HG02852 (cell line): Measurements from ENCODE around the gene FKBP15.

Source experiments
- ATAC-seq: cut with Tn5 transposase; IDR thresholded peaks from one replicate; pipeline ENCODE4 v1.9.1; 2021; ENCODE audit warnings: mild to moderate bottlenecking, moderate library complexity; ENCODE audit not compliant: unreplicated experiment

FKBP15 gene

GRCh38 chr9:113181165-113181564, 39.9 kb downstream of the FKBP15 start:
- ATAC-seq: no peak

GRCh38 chr9:113179839-113180238, 41.2 kb downstream of the FKBP15 start:
- ATAC-seq: peak; percentile 83

GRCh38 chr9:113178087-113178486, 43.0 kb downstream of the FKBP15 start:
- ATAC-seq: no peak

GRCh38 chr9:113177251-113177650, 43.8 kb downstream of the FKBP15 start:
- no peak for ATAC-seq

GRCh38 chr9:113176803-113177202, 44.3 kb downstream of the FKBP15 start:
- ATAC-seq: no peak

- no peak for ATAC-seq
Measured at GRCh38 chr9:113173341-113173740, 47.7 kb downstream of the FKBP15 start.

- no peak for ATAC-seq
Measured at GRCh38 chr9:113168809-113169208, 52.3 kb downstream of the FKBP15 start.

GRCh38 chr9:113166039-113166438, 55.0 kb downstream of the FKBP15 start:
- ATAC-seq: no peak

GRCh38 chr9:113164536-113165300, 56.4 kb downstream of the FKBP15 start:
- ATAC-seq: no peak

GRCh38 chr9:113163001-113163400, 58.1 kb downstream of the FKBP15 start:
- no peak for ATAC-seq

GRCh38 chr9:113160571-113160970, 60.5 kb downstream of the FKBP15 start:
- ATAC-seq: no peak

GRCh38 chr9:113158446-113158845, 62.6 kb downstream of the FKBP15 start:
- no peak for ATAC-seq

- no peak for ATAC-seq
Measured at GRCh38 chr9:113156880-113157279, 64.2 kb downstream of the FKBP15 start.

GRCh38 chr9:113155911-113156588, 65.0 kb downstream of the FKBP15 start:
- no peak for ATAC-seq

- no peak for ATAC-seq
Measured at GRCh38 chr9:113154946-113155345, 66.1 kb downstream of the FKBP15 start.

GRCh38 chr9:113154471-113154870, 66.6 kb downstream of the FKBP15 start:
- no peak for ATAC-seq

- no peak for ATAC-seq
Measured at GRCh38 chr9:113153599-113153998, 67.5 kb downstream of the FKBP15 start.

GRCh38 chr9:113152699-113153098, 68.4 kb downstream of the FKBP15 start:
- no peak for ATAC-seq

GRCh38 chr9:113151696-113152630, 69.1 kb downstream of the FKBP15 start:
- no peak for ATAC-seq

- peak; percentile 95 for ATAC-seq
Measured at GRCh38 chr9:113150670-113151611, 70.1 kb downstream of the FKBP15 start, which contains the start of gene SLC31A2. TSS of gene SLC31A2 (plus strand) at chr9:113151007. CDS start at chr9:113151075, 68 bp downstream.
